GM10847 (cell line): ENCODE data around the gene CALML6.

ENCODE experiments used
- POLR2A ChIP-seq: IDR thresholded peaks from 2 replicates; pipeline ENCODE4 v1.6.1; 2011; ENCODE audit not compliant: insufficient read length; ENCODE audit errors: extremely low read depth

Gene CALML6

DNA sequence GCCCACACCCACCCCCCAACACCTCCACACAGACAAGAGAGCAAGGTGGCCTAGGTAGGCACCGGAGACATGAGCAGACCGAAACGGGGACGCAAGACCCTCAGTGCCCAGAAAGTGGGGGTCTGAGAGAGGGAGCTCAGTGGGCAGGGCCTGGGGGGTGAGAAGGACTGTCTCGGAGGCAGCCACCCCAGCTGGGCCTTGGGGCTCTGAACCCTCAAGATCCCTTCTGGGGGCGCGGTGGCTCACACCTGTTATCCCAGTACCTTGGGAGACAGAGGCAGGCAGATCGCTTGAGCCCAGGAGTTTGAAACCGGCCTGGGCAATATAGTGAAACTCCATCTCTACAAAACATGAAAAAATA lies 15.1 kb upstream of the CALML6 start:
- TF ChIP-seq POLR2A: no peak

DNA sequence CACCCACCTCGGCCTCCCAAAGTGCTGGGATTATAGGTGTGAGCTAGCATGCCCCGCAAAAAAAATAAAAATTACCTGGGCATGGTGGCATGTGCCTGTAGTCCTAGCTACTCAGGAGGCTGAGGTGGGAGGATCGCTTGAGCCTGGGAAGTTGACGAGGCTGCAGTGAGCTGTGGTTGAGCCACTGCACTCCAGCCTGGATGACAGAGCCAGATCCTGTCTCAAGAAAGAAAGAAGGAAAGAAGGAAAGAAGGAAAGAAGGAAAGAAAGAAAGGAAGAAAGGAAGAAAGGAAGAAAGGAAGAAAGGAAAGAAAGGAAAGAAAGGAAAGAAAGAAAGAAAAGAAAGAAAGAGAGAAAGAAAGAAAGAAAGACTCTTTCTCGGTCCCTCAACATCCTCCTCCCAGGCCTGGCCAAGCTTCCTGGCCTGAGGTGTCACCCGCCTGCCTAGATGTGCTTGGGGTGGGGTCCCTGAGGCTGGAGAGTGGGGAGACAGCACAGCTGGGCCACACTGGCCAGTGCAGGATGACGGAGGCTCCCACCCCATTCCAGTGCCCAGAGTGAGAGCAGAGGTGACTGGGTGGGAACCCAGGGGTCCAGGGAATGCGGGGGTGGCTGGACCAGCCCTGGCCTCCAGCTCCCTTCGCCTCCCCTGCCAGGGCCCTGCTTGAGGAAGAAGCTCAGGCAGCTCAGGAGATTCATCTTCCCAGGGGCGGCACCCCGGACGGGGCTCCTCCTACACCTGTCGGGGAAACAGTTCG lies 14.0 kb upstream of the CALML6 start:
- no peak for TF ChIP-seq POLR2A

DNA sequence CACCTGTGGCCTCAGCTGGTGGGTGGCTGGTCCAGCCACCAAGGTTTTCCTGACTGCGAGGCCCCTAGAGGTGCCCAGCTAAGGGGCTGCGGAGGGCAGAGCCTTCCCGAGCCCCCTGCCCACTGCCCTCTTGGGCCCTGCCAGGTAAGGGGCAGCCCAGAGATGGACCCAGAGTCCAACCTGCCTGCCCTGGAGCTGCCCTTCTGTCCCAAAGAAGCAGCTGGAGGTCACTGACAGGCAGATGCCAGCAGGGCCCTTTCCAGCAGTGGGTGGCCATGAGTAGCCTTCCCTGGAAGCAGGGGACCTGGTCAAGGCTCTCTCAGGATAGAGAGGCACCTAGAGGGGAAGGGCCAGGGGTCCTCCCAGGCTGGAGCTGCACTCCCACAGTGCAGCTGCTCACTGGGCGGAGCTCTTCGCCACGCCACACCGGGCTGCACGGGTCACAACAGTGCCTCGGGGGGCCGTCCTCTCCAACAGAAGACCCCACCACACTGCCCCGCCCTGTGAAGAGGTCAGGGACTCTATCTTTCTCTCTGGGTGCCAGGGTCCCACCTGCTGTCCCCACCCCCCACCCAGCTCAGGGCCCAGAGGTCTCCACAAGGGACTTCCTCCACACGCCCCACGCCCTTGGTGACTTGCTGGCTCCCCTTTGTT lies 13.3 kb upstream of the CALML6 start:
- no peak for TF ChIP-seq POLR2A

DNA sequence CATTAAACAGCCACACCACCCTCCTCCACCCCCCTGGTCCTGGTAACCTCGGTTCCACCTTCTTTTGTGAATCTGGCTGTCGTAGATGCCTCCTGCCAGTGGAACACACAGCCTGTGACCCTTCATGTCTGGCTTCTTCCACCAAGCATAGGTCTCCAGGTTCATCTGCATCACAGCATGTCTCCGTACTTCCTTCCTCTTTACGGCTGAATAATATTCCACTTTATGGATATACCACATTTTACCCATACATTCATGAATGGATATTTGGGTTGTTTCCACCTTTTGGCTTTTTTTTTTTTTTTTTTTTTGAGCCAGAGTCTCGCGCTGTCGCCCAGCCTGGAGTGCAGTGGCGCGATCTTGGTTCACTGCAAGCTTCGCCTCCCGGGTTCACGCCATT lies 11.8 kb upstream of the CALML6 start:
- TF ChIP-seq POLR2A: no peak

DNA sequence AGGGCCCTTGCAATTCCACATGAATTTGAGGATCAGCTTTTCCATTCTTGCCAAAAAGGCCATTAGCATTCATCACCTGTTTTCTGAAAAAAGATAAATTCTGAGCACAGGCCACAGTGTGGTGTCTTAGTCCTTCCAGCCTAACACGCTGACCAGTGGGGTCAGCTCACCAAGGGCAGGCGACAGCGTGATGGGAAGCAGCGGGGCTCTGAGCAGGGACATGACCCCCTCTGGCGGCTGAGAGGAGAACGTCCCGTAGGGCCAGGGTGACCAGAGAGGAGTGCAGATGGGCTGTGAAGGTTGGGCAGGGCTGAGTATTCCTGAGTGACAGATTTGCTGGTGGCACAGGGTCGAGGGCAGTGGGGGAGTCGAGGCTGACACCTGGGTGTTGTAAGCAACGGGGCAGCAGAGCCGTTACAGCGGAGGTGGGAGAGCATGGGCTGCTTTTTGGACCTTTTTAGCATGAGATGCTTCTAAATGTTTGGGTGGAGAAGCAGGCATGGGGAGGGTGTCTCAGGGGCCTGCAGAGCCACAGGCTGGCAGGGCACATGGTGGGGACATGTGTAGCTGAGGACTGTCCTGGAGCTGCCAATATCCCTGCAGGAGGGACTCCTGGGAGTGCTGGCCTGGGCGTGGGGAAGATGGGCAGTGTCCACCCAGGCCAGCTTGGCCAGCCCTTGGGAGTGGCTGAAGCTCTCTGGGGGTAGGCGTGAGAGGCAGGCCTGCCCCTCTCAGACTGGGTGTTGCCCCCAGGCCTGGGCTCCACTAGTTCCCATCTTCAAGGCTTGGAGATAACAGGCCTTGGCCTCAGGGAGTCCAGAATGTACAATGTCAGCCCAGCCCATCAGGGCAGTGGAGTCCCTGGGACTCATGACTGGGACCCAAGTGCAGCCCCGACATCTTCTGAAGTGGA lies 8.6 kb upstream of the CALML6 start:
- no peak for TF ChIP-seq POLR2A

DNA sequence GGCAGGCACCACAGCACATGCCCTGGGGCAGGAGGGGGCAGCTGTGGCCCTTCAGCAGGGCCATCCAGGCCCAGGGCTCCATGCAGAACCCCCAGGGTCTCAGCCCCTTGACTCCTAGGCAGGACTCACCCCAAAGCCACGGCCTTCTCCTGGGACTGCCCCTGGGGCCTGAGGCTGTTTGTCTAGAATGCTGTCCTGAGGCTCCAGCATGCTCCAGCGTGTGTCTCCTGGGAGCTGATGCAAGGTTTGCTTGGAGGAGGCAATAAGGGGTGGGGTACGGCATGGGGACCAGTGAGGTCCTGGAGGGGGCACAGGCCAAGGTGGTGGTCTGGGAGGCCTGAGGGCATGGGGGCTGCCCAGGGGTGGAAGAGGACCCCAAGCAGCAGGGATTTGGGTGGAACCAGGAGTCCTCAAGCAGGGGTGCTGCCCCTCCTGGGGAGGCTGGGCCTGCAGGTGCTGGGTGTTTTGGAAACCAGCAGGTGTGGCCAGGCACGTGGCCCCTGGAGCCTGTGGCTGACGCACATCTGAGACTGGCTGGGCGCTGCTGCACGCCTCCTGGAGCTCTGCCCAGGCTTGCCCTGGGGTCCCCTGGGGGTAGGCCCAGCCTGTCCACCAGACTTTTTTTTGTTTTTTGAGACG lies 7.8 kb upstream of the CALML6 start:
- TF ChIP-seq POLR2A: no peak

DNA sequence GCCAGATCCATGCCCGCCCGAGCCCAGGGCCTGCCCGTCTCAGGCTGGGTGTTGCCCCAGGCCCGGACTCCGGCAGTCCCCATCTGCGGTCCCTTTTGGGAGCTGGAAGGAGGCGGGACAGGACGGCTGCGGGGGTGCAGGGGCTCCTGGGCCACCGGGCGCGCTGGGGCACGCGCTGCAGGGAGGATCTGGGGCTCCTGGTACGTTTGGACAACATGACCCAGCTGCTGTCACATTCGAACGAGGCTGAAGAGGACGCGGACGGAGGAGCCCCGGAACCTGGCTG lies 6.6 kb upstream of the CALML6 start:
- TF ChIP-seq POLR2A: no peak

DNA sequence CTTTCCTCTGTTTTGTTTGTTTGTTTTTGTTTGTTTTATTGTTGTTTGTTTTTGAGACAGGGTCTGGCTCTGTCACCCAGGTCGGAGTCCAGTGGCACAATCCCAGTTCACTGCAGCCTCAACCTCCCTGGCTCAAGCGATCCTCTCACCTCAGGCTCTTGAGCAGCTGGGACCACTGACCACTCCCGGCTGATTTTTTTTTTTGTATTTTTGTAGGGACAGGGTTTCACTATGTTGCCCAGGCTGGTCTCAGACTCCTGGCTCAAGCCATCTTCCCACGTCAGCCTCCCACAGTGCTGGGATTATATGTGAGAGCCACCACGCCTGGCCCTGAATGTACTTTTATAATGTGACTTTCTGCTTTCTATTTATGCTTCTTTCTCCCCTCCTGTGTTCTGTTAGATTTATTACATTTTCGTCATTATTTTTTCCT lies 5.0 kb upstream of the CALML6 start:
- TF ChIP-seq POLR2A: no peak

DNA sequence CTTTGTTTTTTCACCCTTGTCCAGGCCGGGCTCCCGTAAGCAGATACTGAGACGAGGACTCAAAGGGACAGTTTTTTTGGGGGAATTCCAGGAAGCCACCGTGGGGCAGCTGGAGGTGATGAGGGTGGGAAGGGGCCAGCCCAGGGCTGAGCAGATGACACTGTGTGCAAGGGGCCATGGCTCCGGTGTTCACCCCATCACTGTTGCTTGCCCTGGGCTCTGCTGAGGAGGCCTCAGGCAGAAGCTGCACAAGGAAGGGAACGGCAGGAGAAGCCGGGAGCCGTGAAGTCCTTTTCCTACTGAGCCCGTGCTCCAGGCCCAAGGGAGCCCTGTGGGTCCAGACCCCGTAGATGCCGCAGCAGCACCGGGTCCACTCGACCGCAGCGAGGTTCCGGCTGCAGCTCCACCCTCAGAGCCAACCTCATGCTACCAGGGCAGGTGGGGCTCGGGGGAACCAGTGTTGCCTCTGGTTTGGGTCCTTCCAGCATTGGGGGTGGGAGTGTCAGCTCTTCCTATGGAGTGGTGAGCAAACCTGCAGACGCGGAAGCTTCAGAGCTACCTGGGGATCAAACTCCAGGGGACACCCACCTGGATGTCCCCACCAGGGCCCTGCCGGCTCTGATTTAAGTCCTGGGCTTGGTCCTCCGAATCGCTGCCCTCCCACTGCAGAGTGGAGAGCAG lies 4.3 kb upstream of the CALML6 start:
- TF ChIP-seq POLR2A: no peak

DNA sequence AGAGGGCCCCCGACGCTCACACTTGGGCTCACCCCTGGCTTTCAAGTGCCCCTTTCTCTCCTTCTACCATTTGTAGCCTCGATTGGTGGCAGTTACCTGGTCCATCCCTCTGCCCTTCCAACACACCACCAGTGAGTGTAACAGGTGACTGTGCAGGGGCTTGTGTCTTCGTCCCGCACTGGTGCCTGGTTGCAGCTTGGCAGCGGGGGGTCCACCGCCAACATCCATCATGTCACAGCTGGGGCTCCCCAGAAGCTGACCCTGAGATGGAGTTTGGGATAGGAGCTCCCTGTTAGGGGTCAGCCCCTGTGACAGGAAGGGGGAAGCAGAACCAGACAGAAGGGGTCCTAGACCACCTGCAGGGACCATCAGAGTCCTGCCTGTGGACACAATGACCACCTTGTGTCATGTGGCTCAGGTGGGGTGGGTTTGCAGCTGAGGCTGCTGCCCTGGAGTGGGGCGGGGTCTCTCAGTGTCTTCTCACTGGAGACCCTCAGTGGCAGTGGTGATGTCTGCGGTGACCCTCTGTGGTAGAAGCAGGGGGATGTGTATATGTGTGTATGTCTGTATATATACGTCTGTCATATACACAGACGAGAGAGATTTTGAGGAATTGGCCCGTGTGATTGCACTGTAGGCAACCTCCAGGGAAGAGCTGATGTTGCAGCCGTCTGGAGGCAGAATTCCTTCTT lies 3.6 kb upstream of the CALML6 start:
- TF ChIP-seq POLR2A: no peak

DNA sequence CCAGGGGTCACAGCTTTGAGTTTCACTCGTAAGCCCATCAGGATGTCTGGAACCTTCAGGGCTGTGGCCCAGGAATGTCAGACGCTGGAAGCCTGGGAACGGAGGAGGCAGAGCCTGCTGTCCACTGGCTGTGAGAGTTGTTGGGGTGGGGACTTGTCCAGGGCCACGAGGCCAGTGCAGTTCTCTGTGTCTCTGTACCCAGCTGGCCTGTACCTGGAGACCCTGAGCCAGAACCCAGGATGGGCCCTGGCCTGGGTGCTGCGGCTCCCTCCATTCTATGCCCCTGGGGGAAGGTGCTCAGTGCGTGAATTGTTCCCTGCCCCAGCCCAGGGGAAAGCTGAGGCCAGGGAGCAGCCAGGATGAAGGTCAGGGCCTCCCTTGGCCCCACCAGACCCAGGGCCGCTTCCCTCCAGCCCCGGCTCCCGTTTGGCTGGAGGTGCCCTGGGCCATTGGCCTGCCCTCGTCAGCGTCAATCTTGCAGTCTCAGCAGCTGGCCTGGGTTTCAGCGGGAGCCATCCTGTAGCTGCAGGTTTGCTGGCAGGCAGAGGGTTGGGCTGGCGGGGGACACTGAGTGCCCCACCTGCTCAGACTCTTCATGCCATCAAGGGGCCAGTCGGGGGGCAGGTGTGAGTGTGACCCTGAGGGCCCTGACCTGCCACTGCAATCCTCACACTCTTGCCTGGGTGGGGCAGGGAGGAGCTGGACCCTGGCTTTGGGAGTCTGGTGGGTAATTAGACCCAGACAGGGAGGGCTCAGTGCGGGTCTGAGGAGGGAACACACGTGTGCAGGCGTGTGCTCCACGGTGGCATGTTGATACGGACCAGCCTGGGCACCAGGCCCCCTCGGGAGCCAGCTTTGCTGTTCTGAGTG lies 724 bp upstream of the CALML6 start:
- TF ChIP-seq POLR2A: no peak

DNA sequence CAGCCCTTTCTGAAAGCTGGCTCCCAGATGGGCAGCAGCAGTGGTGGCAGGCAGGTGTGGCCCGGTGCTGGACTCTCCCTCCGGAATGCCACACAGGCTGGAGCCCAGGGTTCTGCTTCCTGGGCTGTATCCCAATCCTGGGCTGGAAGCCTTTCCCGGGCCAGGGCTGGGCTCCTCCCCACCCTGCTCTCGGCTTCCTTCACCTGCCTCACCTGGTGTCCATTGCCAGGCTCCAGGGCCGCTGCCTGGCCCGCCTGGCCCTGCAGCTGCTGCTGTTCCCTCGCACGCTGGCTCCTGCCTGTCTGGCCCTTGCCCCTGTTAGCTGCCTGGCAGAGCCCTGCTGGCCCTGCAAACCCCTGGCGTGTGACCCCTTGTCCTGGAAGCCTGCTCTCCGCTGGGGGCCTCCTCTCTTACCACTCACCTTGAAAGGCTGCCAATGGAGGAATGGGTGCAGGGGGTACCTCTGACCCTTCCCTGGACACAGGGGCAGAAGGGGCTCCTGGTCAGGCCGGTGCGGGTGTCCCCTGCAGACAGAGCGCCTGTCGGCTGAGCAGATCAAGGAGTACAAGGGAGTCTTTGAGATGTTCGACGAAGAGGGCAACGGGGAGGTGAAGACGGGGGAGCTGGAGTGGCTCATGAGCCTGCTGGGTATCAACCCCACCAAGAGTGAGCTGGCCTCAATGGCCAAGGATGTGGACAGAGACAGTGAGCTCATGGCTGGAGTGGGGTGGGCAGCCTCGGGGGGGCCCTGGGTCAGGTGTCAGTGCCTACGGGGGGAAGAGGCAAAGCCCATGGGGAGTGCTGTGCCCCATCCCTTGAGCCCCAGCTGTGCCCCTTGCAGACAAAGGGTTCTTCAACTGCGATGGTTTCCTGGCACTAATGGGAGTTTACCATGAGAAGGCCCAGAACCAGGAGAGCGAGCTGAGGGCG lies 1.1 kb downstream of the CALML6 start:
- TF ChIP-seq POLR2A: no peak
